Activated CD4-positive, alpha-beta T cell treated with anti-CD3 and anti-CD28 coated beads, Interleukin-2, amount 50 U/mL, for 24 hours (primary cell): Measurements from ENCODE around the gene IL4I1.
"Not testable (repeated sequence)": the region's sequence is repeated elsewhere in the genome, so short reads cannot be mapped to it uniquely, and the experiment has no call there.

Source experiments
- DNase-seq, 2 donors: peaks; one replicate each; pipeline ENCODE4 v3.0.0-alpha.2; 2020; ENCODE audit warnings: low read depth in 1 of 2, low spot score in 1 of 2

The IL4I1 gene

GRCh38 chr19:49896863-49897621 lies at the start of gene IL4I1:
Gene IL4I1, minus strand, starts transcription at chr19:49896887. Its CDS starts 727 bp downstream, at chr19:49896160.
- DNase-seq, result peak; percentile 37 to 48

- DNase-seq, result no peak
Measured at GRCh38 chr19:49946415-49946814, 49.7 kb upstream of the IL4I1 start.

GRCh38 chr19:49944567-49944966 lies 47.9 kb upstream of the IL4I1 start:
- DNase-seq, result not testable (repeated sequence)

- no peak for DNase-seq
Measured at GRCh38 chr19:49940482-49940791, 43.8 kb upstream of the IL4I1 start.

GRCh38 chr19:49939721-49940481 lies 43.2 kb upstream of the IL4I1 start:
- no peak for DNase-seq

GRCh38 chr19:49938662-49939061 lies 42.0 kb upstream of the IL4I1 start:
- no peak for DNase-seq

- DNase-seq, result peak; percentile 65 to 70
Measured at GRCh38 chr19:49937750-49938381, 41.2 kb upstream of the IL4I1 start.

- no peak for DNase-seq
Measured at GRCh38 chr19:49936549-49936948, 39.9 kb upstream of the IL4I1 start.

- DNase-seq, result no peak
Measured at GRCh38 chr19:49933643-49934042, 37.0 kb upstream of the IL4I1 start.

- DNase-seq, result no peak
Measured at GRCh38 chr19:49932731-49933131, 36.0 kb upstream of the IL4I1 start.

- no peak for DNase-seq
Measured at GRCh38 chr19:49932041-49932451, 35.4 kb upstream of the IL4I1 start.

GRCh38 chr19:49931293-49932040 lies 34.8 kb upstream of the IL4I1 start:
- no peak for DNase-seq

- DNase-seq, result no peak
Measured at GRCh38 chr19:49930483-49931011, 33.9 kb upstream of the IL4I1 start.

- DNase-seq, result peak; percentile 83 to 95
Measured at GRCh38 chr19:49929611-49930482, 33.2 kb upstream of the IL4I1 start.

- peak; percentile 90 for DNase-seq
Measured at GRCh38 chr19:49929121-49929610, 32.5 kb upstream of the IL4I1 start, which contains the start of the genes ATF5 and NUP62. Gene ATF5, plus strand, starts transcription at chr19:49929205. Its CDS starts 1,646 bp downstream, at chr19:49930851. Gene NUP62, minus strand, starts transcription at chr19:49929504. Its CDS starts 19,697 bp downstream, at chr19:49909807.

GRCh38 chr19:49927526-49928264 lies 31.0 kb upstream of the IL4I1 start:
- DNase-seq, result no peak

- no peak for DNase-seq
Measured at GRCh38 chr19:49926515-49926914, 29.8 kb upstream of the IL4I1 start.

- no peak for DNase-seq
Measured at GRCh38 chr19:49925486-49925885, 28.8 kb upstream of the IL4I1 start.

- not testable (repeated sequence) for DNase-seq
Measured at GRCh38 chr19:49924881-49925210, 28.2 kb upstream of the IL4I1 start.
